Thyroid gland (tissue), 4 donors: ENCODE data around the gene FN3K. TPM values are rescaled to one million over a fixed set of nuclear protein-coding genes. Genes with fewer than 3 reads are reported as not detected.
A peak's percentile ranks its signal among the peaks of the same experiment; 100 is the strongest.

Experiments
- DNase-seq, 2 donors: peaks; one replicate each; pipeline ENCODE4 v3.0.0-alpha.2; 2019
- H3K27ac ChIP-seq, 3 donors: fragments of 200-600 bp; sonication (generic); 1 replicate in 2 of 3; 2 replicates in 1 of 3; pipeline ENCODE4 v1.5.1; 2016 to 2019; ENCODE audit warnings: mild to moderate bottlenecking in 1 of 3, moderate library complexity in 1 of 3
- H3K27me3 ChIP-seq: fragments of 200-600 bp; sonication (generic); one replicate; pipeline ENCODE4 v1.5.1; 2019
- H3K36me3 ChIP-seq, 2 donors: fragments of 200-600 bp; sonication (generic); one replicate each; pipeline ENCODE4 v1.5.1; 2016 to 2019
- H3K4me1 ChIP-seq, 2 donors: fragments of 200-600 bp; sonication (generic); one replicate each; pipeline ENCODE4 v1.5.1; 2017 to 2019
- H3K4me3 ChIP-seq, 3 donors: fragments of 200-600 bp; sonication (generic); replicated peaks in 1 of 3; 1 replicate in 2 of 3; 2 replicates in 1 of 3; pipeline ENCODE4 v1.5.1; 2016; ENCODE audit warnings: mild to moderate bottlenecking in 1 of 3
- H3K9me3 ChIP-seq: fragments of 200-600 bp; sonication (generic); one replicate; pipeline ENCODE4 v1.5.1; 2017
- POLR2A ChIP-seq, 2 donors: fragments of 450-650 bp; IDR thresholded peaks; one replicate each; pipeline ENCODE4 v1.6.1; 2017; ENCODE audit warnings: antibody characterized with exemption in 2 of 2, mild to moderate bottlenecking in 2 of 2, moderate library complexity in 1 of 2
- WGBS, 2 donors: methylation state at CpG; one replicate each; pipeline ENCODE4 v1.1.5; 2017; 5-methylcytosine and 5-hydroxymethylcytosine counted together
- intact Hi-C: fragments of 100-400 bp; cut with DNase I; formaldehyde crosslinking; loops from one replicate; pipeline ENCODE4 v1.15.1; 2023
- total RNA-seq, 4 donors: library from RNA; depleted of rRNA; stranded (reverse); fragments of >200 nt; gene quantifications; one replicate each; pipeline ENCODE4 v1.2.3, GENCODE V29; 2016
- TF ChIP-seq, protein P1 (sequence below), 6 experiments: fragments of 200-600 bp in 3 of 6; fragments of 450-650 bp in 3 of 6; sonication (generic) in 3 of 6; IDR thresholded peaks; one replicate each; pipeline ENCODE4 v1.5.1; 2016 to 2019; ENCODE audit warnings: antibody characterized with exemption in 6 of 6, mild to moderate bottlenecking in 2 of 6, inconsistent platforms in 1 of 6, moderate library complexity in 1 of 6

Gene FN3K
- 10 to 100 TPM in 3 of 4 donors, 1 to 10 TPM in 1; 7.2 to 13.3 (median 12.0) TPM for total RNA-seq

DNA sequence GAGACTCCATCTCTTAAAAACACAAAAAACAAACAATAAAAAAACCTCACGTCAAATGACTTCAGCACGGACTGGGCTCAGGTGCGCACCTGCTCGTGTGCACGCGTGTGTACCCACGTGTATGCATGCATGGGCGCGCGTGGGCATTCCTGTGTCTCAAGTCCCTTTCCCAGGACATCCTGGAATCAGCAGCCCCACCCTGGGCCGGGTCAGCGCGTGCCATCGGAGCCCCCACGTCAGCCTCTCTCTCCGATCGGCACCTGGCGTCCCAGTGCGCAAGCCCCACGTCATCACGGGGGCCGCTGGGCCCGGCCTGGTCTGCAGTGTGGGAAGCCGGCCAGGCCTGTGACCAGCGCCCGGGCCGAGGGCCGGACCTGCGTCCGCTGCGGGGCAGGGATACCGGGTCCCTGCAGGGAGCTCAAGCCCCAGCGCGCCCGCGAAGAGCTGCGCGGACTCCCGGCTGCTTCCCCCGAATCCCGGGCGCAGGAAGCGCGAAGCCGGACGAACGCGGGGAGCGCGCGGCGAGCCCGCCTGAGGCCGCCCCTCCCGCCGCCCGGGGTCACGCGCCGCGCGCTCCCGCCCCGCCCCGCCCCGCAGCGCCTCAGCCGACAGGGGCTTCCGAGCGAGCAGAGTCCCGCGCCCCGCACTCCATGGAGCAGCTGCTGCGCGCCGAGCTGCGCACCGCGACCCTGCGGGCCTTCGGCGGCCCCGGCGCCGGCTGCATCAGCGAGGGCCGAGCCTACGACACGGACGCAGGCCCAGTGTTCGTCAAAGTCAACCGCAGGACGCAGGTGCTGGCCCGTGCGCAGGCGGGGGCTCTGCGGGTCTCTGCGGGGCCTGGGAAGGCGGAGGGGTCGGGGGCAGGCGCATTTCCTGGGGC, at the start of gene FN3K:
FN3K (plus strand) TSS at position 629 of the 880 bp plus-strand sequence; CDS start at position 651, 22 bp downstream.
- Histone ChIP-seq H3K4me1 (peaks cover 6 to 17% of the 10 kb centered on the region in 2 donors), H3K36me3 (peaks cover 3 to 4% of the 10 kb centered on the region in 2 donors), H3K9me3 (no peaks in the 10 kb centered on the region), H3K27ac (peak within 1 kb of the TSS; percentile 47 to 78 (median 47)), H3K4me3 (peak within 1 kb of the TSS in 2 of 3 donors; percentile 62 to 80), H3K27me3 (no peaks in the 10 kb centered on the region)
- intact Hi-C loops: no loop called here
- peak in 1 of 2 donors; percentile 52 for TF ChIP-seq POLR2A (IDR thresholded peaks at IDR 0.05)
- TF ChIP-seq, protein P1, sequence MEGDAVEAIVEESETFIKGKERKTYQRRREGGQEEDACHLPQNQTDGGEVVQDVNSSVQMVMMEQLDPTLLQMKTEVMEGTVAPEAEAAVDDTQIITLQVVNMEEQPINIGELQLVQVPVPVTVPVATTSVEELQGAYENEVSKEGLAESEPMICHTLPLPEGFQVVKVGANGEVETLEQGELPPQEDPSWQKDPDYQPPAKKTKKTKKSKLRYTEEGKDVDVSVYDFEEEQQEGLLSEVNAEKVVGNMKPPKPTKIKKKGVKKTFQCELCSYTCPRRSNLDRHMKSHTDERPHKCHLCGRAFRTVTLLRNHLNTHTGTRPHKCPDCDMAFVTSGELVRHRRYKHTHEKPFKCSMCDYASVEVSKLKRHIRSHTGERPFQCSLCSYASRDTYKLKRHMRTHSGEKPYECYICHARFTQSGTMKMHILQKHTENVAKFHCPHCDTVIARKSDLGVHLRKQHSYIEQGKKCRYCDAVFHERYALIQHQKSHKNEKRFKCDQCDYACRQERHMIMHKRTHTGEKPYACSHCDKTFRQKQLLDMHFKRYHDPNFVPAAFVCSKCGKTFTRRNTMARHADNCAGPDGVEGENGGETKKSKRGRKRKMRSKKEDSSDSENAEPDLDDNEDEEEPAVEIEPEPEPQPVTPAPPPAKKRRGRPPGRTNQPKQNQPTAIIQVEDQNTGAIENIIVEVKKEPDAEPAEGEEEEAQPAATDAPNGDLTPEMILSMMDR (IDR thresholded peaks at IDR 0.05): no peak
- 29 to 31% methylated on average over 10 to 16 of the region's 101 CpGs for WGBS, 2 donors
- DNase-seq: peak; percentile 64 to 65

DNA sequence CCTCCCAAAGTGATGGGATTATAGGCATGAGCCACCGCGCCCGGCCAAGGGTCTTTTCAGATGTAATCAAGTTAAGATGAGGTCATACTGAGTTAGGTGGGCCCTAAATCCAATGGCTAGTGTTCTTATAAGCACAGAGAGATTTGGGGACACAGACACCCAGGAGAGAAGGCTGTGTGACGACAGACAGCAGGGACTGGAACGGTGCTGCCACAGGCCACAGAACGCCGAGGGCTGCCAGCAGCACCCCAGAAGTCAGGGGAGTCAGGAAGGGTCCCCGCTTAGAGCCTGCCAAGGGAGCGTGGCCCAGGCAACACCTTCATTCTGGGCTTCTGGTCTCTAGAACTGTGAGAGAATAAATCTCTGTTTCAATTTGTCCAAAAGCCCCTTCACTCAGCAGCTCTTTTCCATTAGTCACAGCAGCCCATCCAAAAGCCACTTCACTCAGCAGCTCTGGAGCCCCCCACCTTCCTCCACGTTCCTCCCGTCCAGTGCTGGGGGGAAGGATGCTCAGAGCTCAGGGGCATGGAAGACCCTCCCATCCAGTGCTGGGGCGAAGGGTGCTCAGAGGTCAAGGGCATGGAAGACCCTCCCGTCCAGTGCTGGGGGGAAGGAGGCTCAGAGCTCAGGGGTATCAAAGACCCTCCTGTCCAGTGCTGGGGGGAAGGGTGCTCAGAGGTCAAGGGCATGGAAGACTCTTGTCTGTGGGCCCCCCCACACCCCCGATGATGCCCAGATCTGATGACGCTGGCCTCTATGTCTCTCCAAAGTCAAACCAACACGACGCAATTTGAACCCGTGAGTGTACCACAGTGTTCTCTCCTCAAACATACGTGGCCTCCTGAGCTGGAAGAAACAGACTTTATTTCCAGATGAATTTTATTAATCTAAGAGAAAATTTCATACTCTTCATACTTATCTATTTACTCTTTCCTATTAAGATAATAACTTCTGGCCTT, 48.8 kb upstream of the FN3K start:
- H3K4me1 ChIP-seq: no peaks in the 10 kb centered on the region
- TF ChIP-seq, protein P1 (IDR thresholded peaks at IDR 0.05): no peak
- no peak for TF ChIP-seq POLR2A (IDR thresholded peaks at IDR 0.05)
- no peak overlapping the region for H3K4me3 ChIP-seq
- intact Hi-C loops: no loop called here
- no peaks in the 10 kb centered on the region for H3K27me3 ChIP-seq
- no peak overlapping the region for H3K27ac ChIP-seq
- H3K36me3 ChIP-seq: no peaks in the 10 kb centered on the region
- H3K9me3 ChIP-seq: no peaks in the 10 kb centered on the region
- 92 to 97% methylated on average over 13 to 19 of the region's 19 CpGs for WGBS, 2 donors
- no peak for DNase-seq

DNA sequence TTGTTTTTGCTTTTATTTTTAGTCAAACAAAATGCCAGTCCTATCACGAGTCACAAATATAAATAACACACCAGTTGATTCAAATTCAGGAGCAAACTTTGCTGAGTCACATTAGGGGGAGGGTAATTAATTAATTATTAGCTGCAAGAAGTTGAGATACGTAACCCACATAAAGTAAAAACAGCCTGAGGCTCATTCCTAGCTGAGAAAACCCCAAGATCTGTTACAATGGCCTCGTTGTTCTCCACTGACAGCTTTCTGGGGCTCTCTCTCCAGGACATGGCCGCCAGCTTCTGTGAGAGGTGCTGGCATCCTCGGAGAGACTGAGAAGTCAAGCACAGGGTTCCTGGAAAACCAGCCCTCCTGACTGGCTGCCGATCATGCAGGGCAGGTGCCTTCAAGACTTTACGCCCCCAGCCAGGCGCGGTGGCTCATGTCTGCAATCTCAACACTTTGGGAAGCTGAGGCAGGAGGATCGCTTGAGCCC, 48.0 kb upstream of the FN3K start:
- no peak overlapping the region for H3K4me3 ChIP-seq
- intact Hi-C loops: no loop called here
- no peaks in the 10 kb centered on the region for H3K9me3 ChIP-seq
- WGBS, 2 donors: 69 to 80% methylated on average over 10 of the region's 10 CpGs
- H3K27me3 ChIP-seq: no peaks in the 10 kb centered on the region
- no peaks in the 10 kb centered on the region for H3K36me3 ChIP-seq
- H3K27ac ChIP-seq: no peak overlapping the region
- TF ChIP-seq, protein P1 (IDR thresholded peaks at IDR 0.05): no peak
- TF ChIP-seq POLR2A (IDR thresholded peaks at IDR 0.05): no peak
- no peaks in the 10 kb centered on the region for H3K4me1 ChIP-seq
- DNase-seq: peak in 1 of 2 donors; percentile 60

DNA sequence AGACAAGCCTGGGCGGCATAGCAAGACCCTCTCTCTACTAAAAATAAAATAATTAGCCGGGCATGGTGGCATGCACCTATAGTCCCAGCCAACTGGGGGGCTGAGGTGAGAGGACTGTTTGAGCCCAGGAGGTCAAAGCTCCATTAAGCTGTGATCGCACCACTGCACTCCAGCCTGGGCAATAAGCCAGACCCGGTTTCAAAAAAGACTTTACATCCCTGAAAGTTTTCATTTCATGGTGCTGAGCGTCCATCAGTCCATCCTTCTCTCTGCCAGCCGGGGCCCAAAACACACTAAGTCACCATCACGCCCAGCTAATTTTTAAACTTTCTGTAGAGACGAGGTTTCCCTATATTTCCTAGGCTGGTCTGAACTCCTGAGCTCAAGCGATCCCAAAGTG, 47.5 kb upstream of the FN3K start:
- Histone ChIP-seq H3K27me3 (no peaks in the 10 kb centered on the region), H3K9me3 (no peaks in the 10 kb centered on the region), H3K36me3 (no peaks in the 10 kb centered on the region), H3K27ac (no peak overlapping the region), H3K4me1 (no peaks in the 10 kb centered on the region), H3K4me3 (no peak overlapping the region)
- intact Hi-C loops: no loop called here
- TF ChIP-seq, protein P1 (IDR thresholded peaks at IDR 0.05): no peak
- TF ChIP-seq POLR2A (IDR thresholded peaks at IDR 0.05): no peak
- DNase-seq: peak in 1 of 2 donors; percentile 70
- 82 to 95% methylated on average over 8 to 9 of the region's 9 CpGs for WGBS, 2 donors
